Epithelial cell of esophagus (primary cell): ENCODE results near the gene NXPE2.
"Not testable (repeated sequence)": the region's sequence is repeated elsewhere in the genome, so short reads cannot be mapped to it uniquely, and the experiment has no call there.

Source experiments
- DNase-seq: peaks from one replicate; pipeline ENCODE4 v3.0.0; 2010; ENCODE audit warnings: low read depth
- H3K4me3 ChIP-seq: 2 replicates; pipeline ENCODE4 v1.5.1; 2011; ENCODE audit warnings: mild to moderate bottlenecking, low read length, control low read depth
- CTCF ChIP-seq: IDR thresholded peaks from 2 replicates; pipeline ENCODE4 v1.5.1; 2011; ENCODE audit warnings: low read depth, mild to moderate bottlenecking, low read length, control low read depth, inconsistent platforms; ENCODE audit not compliant: insufficient read depth; ENCODE audit errors: missing control alignments

The NXPE2 gene

GRCh38 chr11:114678125-114679036 is at the start of gene NXPE2:
Gene NXPE2, plus strand, starts transcription at chr11:114678527. Its CDS starts 49 bp downstream, at chr11:114678576.
- no peak within 1 kb of the TSS for H3K4me3 ChIP-seq
- no peak for TF ChIP-seq CTCF
- DNase-seq = peak; percentile 43

GRCh38 chr11:114631445-114631965 is 46.8 kb upstream of the NXPE2 start:
- not testable (repeated sequence) for H3K4me3 ChIP-seq, DNase-seq

- not testable (repeated sequence) for DNase-seq, H3K4me3 ChIP-seq
Observed at GRCh38 chr11:114639440-114639839, 38.9 kb upstream of the NXPE2 start.

- no peak for DNase-seq
- no peak for TF ChIP-seq CTCF
Observed at GRCh38 chr11:114650661-114651060, 27.7 kb upstream of the NXPE2 start.

GRCh38 chr11:114651145-114651718 is 27.1 kb upstream of the NXPE2 start:
- no peak for TF ChIP-seq CTCF
- H3K4me3 ChIP-seq = no peak overlapping the region
- no peak for DNase-seq

More at GRCh38 chr11:114650661-114651060, 27.7 kb upstream of the NXPE2 start:
- H3K4me3 ChIP-seq = no peak overlapping the region

GRCh38 chr11:114653148-114653547 is 25.2 kb upstream of the NXPE2 start:
- H3K4me3 ChIP-seq = no peak overlapping the region
- no peak for TF ChIP-seq CTCF
- no peak for DNase-seq

- DNase-seq = no peak
Observed at GRCh38 chr11:114664641-114665040, 13.7 kb upstream of the NXPE2 start.

More at GRCh38 chr11:114664641-114665040, 13.7 kb upstream of the NXPE2 start:
- no peak for TF ChIP-seq CTCF
- no peak overlapping the region for H3K4me3 ChIP-seq
